Measurements from ENCODE around the gene OSBPL5.

Gene OSBPL5

DNA sequence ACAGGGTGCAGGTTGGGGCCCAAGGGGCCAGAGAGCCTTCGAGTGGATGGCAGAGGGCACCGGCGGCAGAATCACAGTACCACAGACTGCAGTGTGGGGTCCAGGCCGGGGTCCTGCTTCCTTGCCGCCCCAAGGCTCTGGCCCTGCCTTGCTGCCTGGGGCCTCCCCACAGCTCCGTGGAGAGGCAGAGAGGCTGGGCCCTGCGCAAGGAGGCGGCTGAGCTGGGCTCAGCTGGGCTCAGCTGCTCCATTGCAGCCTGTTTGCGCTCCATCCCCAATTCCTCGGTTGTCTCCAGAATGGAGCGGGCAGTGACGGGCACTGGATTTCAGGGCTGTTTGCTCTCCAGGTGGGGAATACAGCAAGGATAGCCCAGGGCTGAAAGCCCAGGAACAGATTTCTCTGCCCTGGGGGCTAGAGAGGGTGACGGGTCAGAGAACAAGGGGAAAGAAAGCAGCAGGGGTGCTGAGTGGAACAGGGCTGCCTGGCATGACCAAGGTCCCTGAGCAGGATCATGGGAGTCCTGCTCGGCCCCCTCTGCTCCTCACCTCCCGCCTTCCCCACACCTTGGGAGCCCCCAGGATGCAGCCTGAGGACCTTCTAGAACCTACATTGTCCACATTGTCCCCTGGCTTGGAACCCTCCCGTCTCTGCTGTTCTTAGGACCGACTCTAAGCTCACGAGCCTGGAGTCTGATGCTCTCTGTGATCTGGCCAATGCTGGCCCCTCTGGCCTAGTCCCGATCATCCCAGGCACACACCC, 34.6 kb upstream of the OSBPL5 start:
- peaks cover 54% of the 10 kb centered on the region for H3K27me3 ChIP-seq

DNA sequence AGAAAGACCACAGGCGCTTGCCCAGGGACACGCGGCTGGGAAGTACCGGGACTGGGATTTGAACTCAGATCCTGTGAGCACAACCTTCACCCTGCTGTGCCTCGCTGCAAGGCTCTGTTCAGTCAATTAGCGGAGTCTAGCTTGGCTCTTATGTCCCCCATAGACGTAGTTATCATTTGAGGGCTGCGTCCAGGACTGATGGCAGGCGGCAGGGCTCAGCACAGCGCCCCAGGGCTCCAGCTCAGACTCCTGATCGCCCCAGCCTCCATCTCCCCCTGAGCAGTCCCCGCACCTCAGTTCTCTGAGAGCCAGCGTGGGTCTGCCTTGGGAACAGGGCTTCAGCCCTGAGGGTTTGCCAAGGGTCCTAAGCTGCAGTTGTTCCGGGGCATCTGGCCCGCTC, 33.7 kb upstream of the OSBPL5 start:
- Histone ChIP-seq H3K36me3 (no peaks in the 10 kb centered on the region), H3K27me3 (peaks cover 51% of the 10 kb centered on the region), H3K9me3 (no peaks in the 10 kb centered on the region), H3K4me3 (ENCODE audit: low read depth in 1 of 2, low read length in 1 of 2) (no peak overlapping the region), H3K27ac (no peak overlapping the region), H3K4me1 (ENCODE audit: control insufficient read depth in 1 of 2, insufficient read depth in 1 of 2, low read depth in 1 of 2, low read length in 1 of 2) (no peaks in the 10 kb centered on the region)
- TF ChIP-seq CTCF (IDR thresholded peaks at IDR 0.05): no peak

More for the DNA sequence above, 34.6 kb upstream of the OSBPL5 start:
- no peaks in the 10 kb centered on the region for H3K9me3 ChIP-seq
- no peak overlapping the region for H3K4me3 ChIP-seq (ENCODE audit: low read depth in 1 of 2, low read length in 1 of 2)
- H3K27ac ChIP-seq: no peak overlapping the region
- no peak for TF ChIP-seq CTCF (IDR thresholded peaks at IDR 0.05)
- no peaks in the 10 kb centered on the region for H3K4me1 ChIP-seq (ENCODE audit: control insufficient read depth in 1 of 2, insufficient read depth in 1 of 2, low read depth in 1 of 2, low read length in 1 of 2)
- no peaks in the 10 kb centered on the region for H3K36me3 ChIP-seq

DNA sequence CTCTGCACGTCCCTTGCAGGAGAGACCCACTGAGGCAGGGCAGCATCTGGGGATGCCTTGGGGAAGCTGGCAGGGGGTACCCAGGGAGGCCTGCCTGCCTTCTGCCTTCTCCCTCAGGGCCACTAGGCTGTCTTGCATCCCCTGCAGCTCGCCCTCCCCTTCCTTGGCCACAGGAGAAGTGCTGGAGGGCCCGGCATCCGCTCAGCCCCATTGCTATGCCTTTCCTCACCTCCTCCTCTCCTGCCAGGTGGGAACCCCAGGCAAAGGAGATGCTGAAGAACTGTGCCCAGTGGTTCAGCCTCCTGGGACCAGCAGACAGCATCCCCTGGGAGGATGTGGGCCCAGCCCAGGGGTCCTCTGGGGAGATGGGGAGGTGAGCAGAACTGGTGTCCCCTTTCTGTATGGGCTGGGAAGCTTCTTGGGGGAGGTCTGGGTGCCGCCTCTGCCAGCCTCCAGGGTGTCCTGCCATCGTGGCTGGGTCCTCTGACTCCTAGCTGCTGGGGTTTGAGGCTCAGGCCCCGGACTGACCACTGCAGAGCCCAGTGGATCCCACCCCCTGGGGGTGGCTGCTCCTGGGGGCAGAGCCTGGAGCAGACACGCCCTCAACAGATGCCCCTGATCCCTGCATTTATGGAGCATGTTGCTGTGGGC, 32.9 kb upstream of the OSBPL5 start:
- no peak for TF ChIP-seq CTCF (IDR thresholded peaks at IDR 0.05)
- Histone ChIP-seq H3K27ac (no peak overlapping the region), H3K9me3 (no peaks in the 10 kb centered on the region), H3K36me3 (no peaks in the 10 kb centered on the region), H3K27me3 (peaks cover 48% of the 10 kb centered on the region), H3K4me1 (ENCODE audit: control insufficient read depth in 1 of 2, insufficient read depth in 1 of 2, low read depth in 1 of 2, low read length in 1 of 2) (no peaks in the 10 kb centered on the region), H3K4me3 (ENCODE audit: low read depth in 1 of 2, low read length in 1 of 2) (no peak overlapping the region)

GRCh38 chr11:3197044-3197695, 32.1 kb upstream of the OSBPL5 start:
- Histone ChIP-seq H3K36me3 (no peaks in the 10 kb centered on the region), H3K27me3 (peaks cover 39% of the 10 kb centered on the region), H3K27ac (no peak overlapping the region), H3K9me3 (no peaks in the 10 kb centered on the region), H3K4me1 (ENCODE audit: control insufficient read depth in 1 of 2, insufficient read depth in 1 of 2, low read depth in 1 of 2, low read length in 1 of 2) (no peaks in the 10 kb centered on the region), H3K4me3 (ENCODE audit: low read depth in 1 of 2, low read length in 1 of 2) (no peak overlapping the region)
- no peak for TF ChIP-seq CTCF (IDR thresholded peaks at IDR 0.05)

- Histone ChIP-seq H3K4me1 (ENCODE audit: control insufficient read depth in 1 of 2, insufficient read depth in 1 of 2, low read depth in 1 of 2, low read length in 1 of 2) (no peaks in the 10 kb centered on the region), H3K9me3 (no peaks in the 10 kb centered on the region), H3K27me3 (peaks cover 32% of the 10 kb centered on the region), H3K36me3 (no peaks in the 10 kb centered on the region), H3K4me3 (ENCODE audit: low read depth in 1 of 2, low read length in 1 of 2) (no peak overlapping the region), H3K27ac (no peak overlapping the region)
- no peak for TF ChIP-seq CTCF (IDR thresholded peaks at IDR 0.05)
Measured at GRCh38 chr11:3196161-3197043, 31.3 kb upstream of the OSBPL5 start.

All from neutrophil (primary cell).